HEK293 (cell line): ENCODE data around the gene TMEM150A.

Source experiments
- CTCF ChIA-PET: fragments of 350-600 bp; formaldehyde crosslinking; extraction: SDS; loops from one replicate; lab custom pipeline; 2021; ENCODE audit warnings: antibody characterized with exemption; lab: Yijun Ruan, JAX
- POLR2A ChIA-PET: fragments of 300-600 bp; formaldehyde crosslinking; extraction: SDS; loops from one replicate; lab custom pipeline; 2020; ENCODE audit warnings: antibody characterized with exemption, inconsistent platforms; lab: Yijun Ruan, JAX
- H3K27ac ChIP-seq: fragments of 200-500 bp; sonication (Bioruptor generic); 2 replicates; pipeline ENCODE4 v1.5.1; 2014; ENCODE audit warnings: low read depth, low read length, control low read depth, inconsistent platforms; ENCODE audit errors: extremely low read depth
- H3K36me3 ChIP-seq, 2 experiments: fragments of 200-500 bp in 1 of 2; sonication (Bioruptor generic) in 1 of 2; 1 replicate in 1 of 2; 2 replicates in 1 of 2; pipeline ENCODE4 v1.5.1; 2014 to 2017; ENCODE audit warnings: inconsistent platforms in 2 of 2, low read length in 2 of 2; ENCODE audit not compliant: control insufficient read depth in 2 of 2, insufficient read depth in 1 of 2
- H3K4me1 ChIP-seq: fragments of 200-500 bp; sonication (Bioruptor generic); 2 replicates; pipeline ENCODE4 v1.5.1; 2014; ENCODE audit warnings: mild to moderate bottlenecking, low read length, inconsistent platforms; ENCODE audit not compliant: control insufficient read depth, insufficient read depth
- H3K4me3 ChIP-seq: 2 replicates; pipeline ENCODE4 v1.5.1; 2011; ENCODE audit warnings: low read depth, mild to moderate bottlenecking, control low read depth, low read length, moderate library complexity
- H3K9me3 ChIP-seq: fragments of 200-500 bp; sonication (Bioruptor generic); 2 replicates; pipeline ENCODE4 v1.5.1; 2014; ENCODE audit warnings: low read depth, low read length, inconsistent platforms; ENCODE audit not compliant: control insufficient read depth, insufficient read depth
- FEZF1 ChIP-seq: fragments of 450-650 bp; formaldehyde crosslinking; IDR thresholded peaks from 2 replicates; pipeline ENCODE4 v1.5.1; 2016; ENCODE audit warnings: missing biosample characterization, missing genetic modification characterization
- KLF16 ChIP-seq: fragments of 450-650 bp; formaldehyde crosslinking; IDR thresholded peaks from 2 replicates; pipeline ENCODE4 v1.5.1; 2017; ENCODE audit warnings: missing biosample characterization, missing genetic modification characterization
- REPIN1 ChIP-seq: fragments of 450-650 bp; formaldehyde crosslinking; IDR thresholded peaks from 2 replicates; pipeline ENCODE4 v1.5.1; 2017; ENCODE audit warnings: missing biosample characterization, missing genetic modification characterization, low read depth
- SETDB1 ChIP-seq: IDR thresholded peaks from one replicate; pipeline ENCODE4 v1.6.1; 2017; ENCODE audit warnings: mild to moderate bottlenecking, low read length, moderate library complexity, mixed read lengths; ENCODE audit not compliant: insufficient read length
- TRIM28 ChIP-seq: IDR thresholded peaks from 2 replicates; pipeline ENCODE4 v1.6.1; 2011; ENCODE audit warnings: low read length, control low read depth, borderline replicate concordance
- ZFP3 ChIP-seq: fragments of 450-650 bp; formaldehyde crosslinking; IDR thresholded peaks from 2 replicates; pipeline ENCODE4 v1.5.1; 2016; ENCODE audit warnings: low read depth, missing biosample characterization, missing genetic modification characterization
- ZNF214 ChIP-seq: fragments of 450-650 bp; formaldehyde crosslinking; IDR thresholded peaks from 2 replicates; pipeline ENCODE4 v1.5.1; 2017; ENCODE audit warnings: missing biosample characterization, mild to moderate bottlenecking, missing genetic modification characterization, borderline replicate concordance
- ZNF426 ChIP-seq: fragments of 450-650 bp; formaldehyde crosslinking; IDR thresholded peaks from 2 replicates; pipeline ENCODE4 v1.5.1; 2017; ENCODE audit warnings: missing biosample characterization, missing genetic modification characterization, mild to moderate bottlenecking, inconsistent platforms, moderate library complexity
- ZNF501 ChIP-seq: fragments of 450-650 bp; formaldehyde crosslinking; IDR thresholded peaks from 2 replicates; pipeline ENCODE4 v1.5.1; 2016; ENCODE audit warnings: missing biosample characterization, missing genetic modification characterization
- ZNF521 ChIP-seq: fragments of 450-650 bp; formaldehyde crosslinking; IDR thresholded peaks from 2 replicates; pipeline ENCODE4 v1.5.1; 2017; ENCODE audit warnings: missing biosample characterization, mild to moderate bottlenecking, missing genetic modification characterization
- ZNF701 ChIP-seq: fragments of 450-650 bp; formaldehyde crosslinking; IDR thresholded peaks from 2 replicates; pipeline ENCODE4 v1.5.1; 2016; ENCODE audit warnings: missing biosample characterization, missing genetic modification characterization
- TF ChIP-seq, protein P1 (sequence below): fragments of 450-650 bp; formaldehyde crosslinking; optimal IDR thresholded peaks from 2 replicates; pipeline ENCODE3; 2016; ENCODE audit warnings: missing biosample characterization, mild to moderate bottlenecking, missing genetic modification characterization
- TF ChIP-seq, protein P2 (sequence below): fragments of 450-650 bp; formaldehyde crosslinking; conservative IDR thresholded peaks from 2 replicates; pipeline ENCODE4 v1.5.1; 2016; ENCODE audit warnings: low read depth, missing biosample characterization, missing genetic modification characterization
- TF ChIP-seq, protein P3 (sequence below): fragments of 450-650 bp; formaldehyde crosslinking; conservative IDR thresholded peaks from 2 replicates; pipeline ENCODE4 v1.5.1; 2016; ENCODE audit warnings: low read depth, missing biosample characterization, missing genetic modification characterization
- TF ChIP-seq, protein P4 (sequence below): fragments of 450-650 bp; formaldehyde crosslinking; IDR thresholded peaks from 2 replicates; pipeline ENCODE4 v1.5.1; 2016; ENCODE audit warnings: missing biosample characterization, missing genetic modification characterization

Gene TMEM150A

DNA sequence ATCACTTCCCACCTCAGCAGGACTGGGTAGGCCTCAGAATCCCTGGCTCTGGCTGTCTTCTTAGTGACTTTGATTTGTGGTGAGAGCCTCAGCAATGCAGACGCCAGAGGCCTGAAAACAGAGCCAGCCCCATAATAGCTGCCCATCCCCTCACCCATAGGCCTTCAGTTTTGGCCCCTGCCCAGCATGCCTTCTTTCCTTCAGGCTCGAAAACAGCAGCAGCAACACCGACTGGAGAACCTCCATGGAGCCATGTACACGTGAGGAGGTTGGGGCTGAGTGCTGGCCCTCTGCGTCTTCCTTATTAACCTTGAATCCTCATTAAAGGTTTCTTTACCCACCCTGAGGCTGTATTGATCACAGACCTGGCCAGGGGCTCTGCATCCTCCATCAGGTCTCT lies 5.3 kb downstream of the TMEM150A start:
- ChIA-PET CTCF (interaction anchor here (1.2 kb wide), 1 partner anchor 8 kb away, joined by 3 read pairs; no protein-coding TSS in a partner anchor), POLR2A (interaction anchor here (2.7 to 4.1 kb wide), 2 partner anchors 8 to 37 kb away, joined by 32 to 43 read pairs; partner anchors contain the start of gene GGCX)
- H3K4me3 ChIP-seq, result no peak overlapping the region
- H3K27ac ChIP-seq, result no peak overlapping the region
- TF ChIP-seq ZFP3 (tag by site-specific recombination), result no peak
- no peak for TF ChIP-seq KLF16
- no peak for TF ChIP-seq ZNF501 (tag by site-specific recombination)
- TF ChIP-seq, protein P1, sequence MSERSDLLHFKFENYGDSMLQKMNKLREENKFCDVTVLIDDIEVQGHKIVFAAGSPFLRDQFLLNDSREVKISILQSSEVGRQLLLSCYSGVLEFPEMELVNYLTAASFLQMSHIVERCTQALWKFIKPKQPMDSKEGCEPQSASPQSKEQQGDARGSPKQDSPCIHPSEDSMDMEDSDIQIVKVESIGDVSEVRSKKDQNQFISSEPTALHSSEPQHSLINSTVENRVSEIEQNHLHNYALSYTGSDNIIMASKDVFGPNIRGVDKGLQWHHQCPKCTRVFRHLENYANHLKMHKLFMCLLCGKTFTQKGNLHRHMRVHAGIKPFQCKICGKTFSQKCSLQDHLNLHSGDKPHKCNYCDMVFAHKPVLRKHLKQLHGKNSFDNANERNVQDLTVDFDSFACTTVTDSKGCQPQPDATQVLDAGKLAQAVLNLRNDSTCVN (tag by site-specific recombination), result no peak
- no peak for TF ChIP-seq ZNF701 (tag by site-specific recombination)
- TF ChIP-seq ZNF521 (tag by site-specific recombination), result no peak
- no peak for TF ChIP-seq FEZF1 (tag by site-specific recombination)
- no peak for TF ChIP-seq ZNF426 (tag by site-specific recombination)
- TF ChIP-seq, protein P2, sequence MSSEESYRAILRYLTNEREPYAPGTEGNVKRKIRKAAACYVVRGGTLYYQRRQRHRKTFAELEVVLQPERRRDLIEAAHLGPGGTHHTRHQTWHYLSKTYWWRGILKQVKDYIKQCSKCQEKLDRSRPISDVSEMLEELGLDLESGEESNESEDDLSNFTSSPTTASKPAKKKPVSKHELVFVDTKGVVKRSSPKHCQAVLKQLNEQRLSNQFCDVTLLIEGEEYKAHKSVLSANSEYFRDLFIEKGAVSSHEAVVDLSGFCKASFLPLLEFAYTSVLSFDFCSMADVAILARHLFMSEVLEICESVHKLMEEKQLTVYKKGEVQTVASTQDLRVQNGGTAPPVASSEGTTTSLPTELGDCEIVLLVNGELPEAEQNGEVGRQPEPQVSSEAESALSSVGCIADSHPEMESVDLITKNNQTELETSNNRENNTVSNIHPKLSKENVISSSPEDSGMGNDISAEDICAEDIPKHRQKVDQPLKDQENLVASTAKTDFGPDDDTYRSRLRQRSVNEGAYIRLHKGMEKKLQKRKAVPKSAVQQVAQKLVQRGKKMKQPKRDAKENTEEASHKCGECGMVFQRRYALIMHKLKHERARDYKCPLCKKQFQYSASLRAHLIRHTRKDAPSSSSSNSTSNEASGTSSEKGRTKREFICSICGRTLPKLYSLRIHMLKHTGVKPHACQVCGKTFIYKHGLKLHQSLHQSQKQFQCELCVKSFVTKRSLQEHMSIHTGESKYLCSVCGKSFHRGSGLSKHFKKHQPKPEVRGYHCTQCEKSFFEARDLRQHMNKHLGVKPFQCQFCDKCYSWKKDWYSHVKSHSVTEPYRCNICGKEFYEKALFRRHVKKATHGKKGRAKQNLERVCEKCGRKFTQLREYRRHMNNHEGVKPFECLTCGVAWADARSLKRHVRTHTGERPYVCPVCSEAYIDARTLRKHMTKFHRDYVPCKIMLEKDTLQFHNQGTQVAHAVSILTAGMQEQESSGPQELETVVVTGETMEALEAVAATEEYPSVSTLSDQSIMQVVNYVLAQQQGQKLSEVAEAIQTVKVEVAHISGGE (tag by site-specific recombination), result no peak
- TF ChIP-seq, protein P3, sequence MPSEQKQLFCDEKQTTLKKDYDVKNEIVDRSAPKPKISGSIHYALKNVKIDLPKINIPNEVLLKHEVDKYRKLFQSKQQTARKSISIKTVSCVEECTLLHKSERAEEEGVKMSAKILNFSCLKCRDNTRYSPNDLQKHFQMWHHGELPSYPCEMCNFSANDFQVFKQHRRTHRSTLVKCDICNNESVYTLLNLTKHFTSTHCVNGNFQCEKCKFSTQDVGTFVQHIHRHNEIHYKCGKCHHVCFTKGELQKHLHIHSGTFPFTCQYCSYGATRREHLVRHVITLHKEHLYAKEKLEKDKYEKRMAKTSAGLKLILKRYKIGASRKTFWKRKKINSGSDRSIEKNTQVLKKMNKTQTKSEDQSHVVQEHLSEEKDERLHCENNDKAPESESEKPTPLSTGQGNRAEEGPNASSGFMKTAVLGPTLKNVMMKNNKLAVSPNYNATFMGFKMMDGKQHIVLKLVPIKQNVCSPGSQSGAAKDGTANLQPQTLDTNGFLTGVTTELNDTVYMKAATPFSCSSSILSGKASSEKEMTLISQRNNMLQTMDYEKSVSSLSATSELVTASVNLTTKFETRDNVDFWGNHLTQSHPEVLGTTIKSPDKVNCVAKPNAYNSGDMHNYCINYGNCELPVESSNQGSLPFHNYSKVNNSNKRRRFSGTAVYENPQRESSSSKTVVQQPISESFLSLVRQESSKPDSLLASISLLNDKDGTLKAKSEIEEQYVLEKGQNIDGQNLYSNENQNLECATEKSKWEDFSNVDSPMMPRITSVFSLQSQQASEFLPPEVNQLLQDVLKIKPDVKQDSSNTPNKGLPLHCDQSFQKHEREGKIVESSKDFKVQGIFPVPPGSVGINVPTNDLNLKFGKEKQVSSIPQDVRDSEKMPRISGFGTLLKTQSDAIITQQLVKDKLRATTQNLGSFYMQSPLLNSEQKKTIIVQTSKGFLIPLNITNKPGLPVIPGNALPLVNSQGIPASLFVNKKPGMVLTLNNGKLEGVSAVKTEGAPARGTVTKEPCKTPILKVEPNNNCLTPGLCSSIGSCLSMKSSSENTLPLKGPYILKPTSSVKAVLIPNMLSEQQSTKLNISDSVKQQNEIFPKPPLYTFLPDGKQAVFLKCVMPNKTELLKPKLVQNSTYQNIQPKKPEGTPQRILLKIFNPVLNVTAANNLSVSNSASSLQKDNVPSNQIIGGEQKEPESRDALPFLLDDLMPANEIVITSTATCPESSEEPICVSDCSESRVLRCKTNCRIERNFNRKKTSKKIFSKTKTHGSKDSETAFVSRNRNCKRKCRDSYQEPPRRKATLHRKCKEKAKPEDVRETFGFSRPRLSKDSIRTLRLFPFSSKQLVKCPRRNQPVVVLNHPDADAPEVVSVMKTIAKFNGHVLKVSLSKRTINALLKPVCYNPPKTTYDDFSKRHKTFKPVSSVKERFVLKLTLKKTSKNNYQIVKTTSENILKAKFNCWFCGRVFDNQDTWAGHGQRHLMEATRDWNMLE (tag by site-specific recombination), result no peak
- TF ChIP-seq SETDB1, result no peak
- TF ChIP-seq, protein P4, sequence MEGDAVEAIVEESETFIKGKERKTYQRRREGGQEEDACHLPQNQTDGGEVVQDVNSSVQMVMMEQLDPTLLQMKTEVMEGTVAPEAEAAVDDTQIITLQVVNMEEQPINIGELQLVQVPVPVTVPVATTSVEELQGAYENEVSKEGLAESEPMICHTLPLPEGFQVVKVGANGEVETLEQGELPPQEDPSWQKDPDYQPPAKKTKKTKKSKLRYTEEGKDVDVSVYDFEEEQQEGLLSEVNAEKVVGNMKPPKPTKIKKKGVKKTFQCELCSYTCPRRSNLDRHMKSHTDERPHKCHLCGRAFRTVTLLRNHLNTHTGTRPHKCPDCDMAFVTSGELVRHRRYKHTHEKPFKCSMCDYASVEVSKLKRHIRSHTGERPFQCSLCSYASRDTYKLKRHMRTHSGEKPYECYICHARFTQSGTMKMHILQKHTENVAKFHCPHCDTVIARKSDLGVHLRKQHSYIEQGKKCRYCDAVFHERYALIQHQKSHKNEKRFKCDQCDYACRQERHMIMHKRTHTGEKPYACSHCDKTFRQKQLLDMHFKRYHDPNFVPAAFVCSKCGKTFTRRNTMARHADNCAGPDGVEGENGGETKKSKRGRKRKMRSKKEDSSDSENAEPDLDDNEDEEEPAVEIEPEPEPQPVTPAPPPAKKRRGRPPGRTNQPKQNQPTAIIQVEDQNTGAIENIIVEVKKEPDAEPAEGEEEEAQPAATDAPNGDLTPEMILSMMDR, result no peak
- TF ChIP-seq TRIM28, result no peak
- no peak for TF ChIP-seq REPIN1 (tag by site-specific recombination)
- no peak for TF ChIP-seq ZNF214 (tag by site-specific recombination)
- peaks cover 7 to 35% of the 10 kb centered on the region in 2 experiments; a peak in 2 of 3 replicates for H3K36me3 ChIP-seq
- H3K9me3 ChIP-seq, result no peaks in the 10 kb centered on the region
- H3K4me1 ChIP-seq, result 0 out of 2 replicates have a peak, but pooled peaks cover 3% of the 10 kb centered on the region
